Stimulated activated CD4-positive, alpha-beta T cell treated with anti-CD3 and anti-CD28 coated beads, Interleukin-15, amount 100 ng/mL, for 1 hour (primary cell): Measurements from ENCODE around the gene CHST1.

Experiments used
- DNase-seq, 2 donors: peaks; one replicate each; pipeline ENCODE4 v3.0.0-alpha.2; 2020; ENCODE audit warnings: low read depth in 1 of 2, low spot score in 1 of 2

Gene CHST1

GRCh38 chr11:45665206-45665932 is at the start of gene CHST1:
Gene CHST1, minus strand, starts transcription at chr11:45665622. Its CDS starts 14,699 bp downstream, at chr11:45650923.
- no peak for DNase-seq

- no peak for DNase-seq
Observed at GRCh38 chr11:45713573-45713972, 48.2 kb upstream of the CHST1 start.

- DNase-seq: no peak
Observed at GRCh38 chr11:45710561-45710960, 45.1 kb upstream of the CHST1 start.

- no peak for DNase-seq
Observed at GRCh38 chr11:45708887-45709663, 43.7 kb upstream of the CHST1 start.

- DNase-seq: no peak
Observed at GRCh38 chr11:45704635-45705034, 39.2 kb upstream of the CHST1 start.

- DNase-seq: no peak
Observed at GRCh38 chr11:45704133-45704532, 38.7 kb upstream of the CHST1 start.

GRCh38 chr11:45702511-45702910 is 37.1 kb upstream of the CHST1 start:
- DNase-seq: no peak

GRCh38 chr11:45698777-45699497 is 33.5 kb upstream of the CHST1 start:
- no peak for DNase-seq

GRCh38 chr11:45692808-45693453 is 27.5 kb upstream of the CHST1 start:
- DNase-seq: no peak

- no peak for DNase-seq
Observed at GRCh38 chr11:45688472-45689033, 23.1 kb upstream of the CHST1 start.

GRCh38 chr11:45687836-45688235 is 22.4 kb upstream of the CHST1 start:
- DNase-seq: no peak

GRCh38 chr11:45685964-45686537 is 20.6 kb upstream of the CHST1 start:
- DNase-seq: no peak

- no peak for DNase-seq
Observed at GRCh38 chr11:45684440-45684839, 19.0 kb upstream of the CHST1 start.

- no peak for DNase-seq
Observed at GRCh38 chr11:45683271-45684058, 18.0 kb upstream of the CHST1 start.

- no peak for DNase-seq
Observed at GRCh38 chr11:45679806-45680205, 14.4 kb upstream of the CHST1 start.

GRCh38 chr11:45678976-45679375 is 13.6 kb upstream of the CHST1 start:
- no peak for DNase-seq

GRCh38 chr11:45677770-45678512 is 12.5 kb upstream of the CHST1 start:
- no peak for DNase-seq

GRCh38 chr11:45676522-45677095 is 11.2 kb upstream of the CHST1 start:
- no peak for DNase-seq

- no peak for DNase-seq
Observed at GRCh38 chr11:45675646-45676045, 10.2 kb upstream of the CHST1 start.
